ENCODE results near the gene FUOM.
A peak's percentile ranks its signal among the peaks of the same experiment; 100 is the strongest.
"Not testable (repeated sequence)": the region's sequence is repeated elsewhere in the genome, so short reads cannot be mapped to it uniquely, and the experiment has no call there.

The FUOM gene

GRCh38 chr10:133386951-133387350 is 29.1 kb upstream of the FUOM start:
- not testable (repeated sequence) for H3K9ac ChIP-seq (ENCODE audit: low read length in 2 of 2); H3K4me3 ChIP-seq (ENCODE audit: low read length in 2 of 2); H3K9me3 ChIP-seq (ENCODE audit: control insufficient read depth in 2 of 2, low read length in 2 of 2); H3K27me3 ChIP-seq (ENCODE audit: control insufficient read depth in 1 of 2, insufficient read depth in 2 of 2, low read length in 2 of 2); H3K27ac ChIP-seq (ENCODE audit: low read length); H3K4me1 ChIP-seq (ENCODE audit: control insufficient read depth, insufficient read depth, low read length); H3K36me3 ChIP-seq (ENCODE audit: control insufficient read depth in 2 of 2, insufficient read depth in 2 of 2, low read length in 2 of 2)

GRCh38 chr10:133385214-133385613 is 27.4 kb upstream of the FUOM start:
- peaks cover 0 to 8% of the 10 kb centered on the region in 2 donors for H3K36me3 ChIP-seq (ENCODE audit: control insufficient read depth in 2 of 2, insufficient read depth in 2 of 2, low read length in 2 of 2)
- H3K4me3 ChIP-seq (ENCODE audit: low read length in 2 of 2) = no peak overlapping the region

GRCh38 chr10:133384071-133384470 is 26.3 kb upstream of the FUOM start:
- H3K4me3 ChIP-seq (ENCODE audit: low read length in 2 of 2) = no peak overlapping the region
- H3K27ac ChIP-seq (ENCODE audit: low read length) = no peak overlapping the region
- no peaks in the 10 kb centered on the region for H3K9me3 ChIP-seq (ENCODE audit: control insufficient read depth in 2 of 2, low read length in 2 of 2)
- H3K36me3 ChIP-seq (ENCODE audit: control insufficient read depth in 2 of 2, insufficient read depth in 2 of 2, low read length in 2 of 2) = peaks cover 0 to 8% of the 10 kb centered on the region in 2 donors
- no peak overlapping the region for H3K9ac ChIP-seq (ENCODE audit: low read length in 2 of 2)
- H3K27me3 ChIP-seq (ENCODE audit: control insufficient read depth in 1 of 2, insufficient read depth in 2 of 2, low read length in 2 of 2) = no peaks in the 10 kb centered on the region
- H3K4me1 ChIP-seq (ENCODE audit: control insufficient read depth, insufficient read depth, low read length) = peaks cover 9% of the 10 kb centered on the region

More at GRCh38 chr10:133385214-133385613, 27.4 kb upstream of the FUOM start:
- H3K9ac ChIP-seq (ENCODE audit: low read length in 2 of 2) = no peak overlapping the region
- H3K27me3 ChIP-seq (ENCODE audit: control insufficient read depth in 1 of 2, insufficient read depth in 2 of 2, low read length in 2 of 2) = no peaks in the 10 kb centered on the region
- H3K9me3 ChIP-seq (ENCODE audit: control insufficient read depth in 2 of 2, low read length in 2 of 2) = no peaks in the 10 kb centered on the region
- H3K4me1 ChIP-seq (ENCODE audit: control insufficient read depth, insufficient read depth, low read length) = peaks cover under 1% of the 10 kb centered on the region
- no peak overlapping the region for H3K27ac ChIP-seq (ENCODE audit: low read length)

- peaks cover 0 to 8% of the 10 kb centered on the region in 2 donors for H3K36me3 ChIP-seq (ENCODE audit: control insufficient read depth in 2 of 2, insufficient read depth in 2 of 2, low read length in 2 of 2)
- H3K9ac ChIP-seq (ENCODE audit: low read length in 2 of 2) = no peak overlapping the region
- peaks cover 9% of the 10 kb centered on the region for H3K4me1 ChIP-seq (ENCODE audit: control insufficient read depth, insufficient read depth, low read length)
- no peaks in the 10 kb centered on the region for H3K27me3 ChIP-seq (ENCODE audit: control insufficient read depth in 1 of 2, insufficient read depth in 2 of 2, low read length in 2 of 2)
- H3K4me3 ChIP-seq (ENCODE audit: low read length in 2 of 2) = no peak overlapping the region
- no peaks in the 10 kb centered on the region for H3K9me3 ChIP-seq (ENCODE audit: control insufficient read depth in 2 of 2, low read length in 2 of 2)
- H3K27ac ChIP-seq (ENCODE audit: low read length) = no peak overlapping the region
Observed at GRCh38 chr10:133383551-133383950, 25.7 kb upstream of the FUOM start.

GRCh38 chr10:133381036-133381435 is 23.2 kb upstream of the FUOM start:
- H3K4me1 ChIP-seq (ENCODE audit: control insufficient read depth, insufficient read depth, low read length) = peaks cover 15% of the 10 kb centered on the region
- H3K9me3 ChIP-seq (ENCODE audit: control insufficient read depth in 2 of 2, low read length in 2 of 2) = no peaks in the 10 kb centered on the region
- no peaks in the 10 kb centered on the region for H3K27me3 ChIP-seq (ENCODE audit: control insufficient read depth in 1 of 2, insufficient read depth in 2 of 2, low read length in 2 of 2)
- H3K9ac ChIP-seq (ENCODE audit: low read length in 2 of 2) = no peak overlapping the region
- peaks cover 0 to 4% of the 10 kb centered on the region in 2 donors for H3K36me3 ChIP-seq (ENCODE audit: control insufficient read depth in 2 of 2, insufficient read depth in 2 of 2, low read length in 2 of 2)
- no peak overlapping the region for H3K4me3 ChIP-seq (ENCODE audit: low read length in 2 of 2)
- H3K27ac ChIP-seq (ENCODE audit: low read length) = no peak overlapping the region

- peak overlapping the region; percentile 47 to 62 for H3K9ac ChIP-seq (ENCODE audit: low read length in 2 of 2)
- H3K9me3 ChIP-seq (ENCODE audit: control insufficient read depth in 2 of 2, low read length in 2 of 2) = no peaks in the 10 kb centered on the region
- no peaks in the 10 kb centered on the region for H3K27me3 ChIP-seq (ENCODE audit: control insufficient read depth in 1 of 2, insufficient read depth in 2 of 2, low read length in 2 of 2)
- peaks cover 15% of the 10 kb centered on the region for H3K4me1 ChIP-seq (ENCODE audit: control insufficient read depth, insufficient read depth, low read length)
- H3K36me3 ChIP-seq (ENCODE audit: control insufficient read depth in 2 of 2, insufficient read depth in 2 of 2, low read length in 2 of 2) = peaks cover 0 to 4% of the 10 kb centered on the region in 2 donors
- H3K4me3 ChIP-seq (ENCODE audit: low read length in 2 of 2) = peak overlapping the region; percentile 51 to 73
- no peak overlapping the region for H3K27ac ChIP-seq (ENCODE audit: low read length)
Observed at GRCh38 chr10:133379801-133380666, 22.2 kb upstream of the FUOM start.

GRCh38 chr10:133379152-133379800 is 21.5 kb upstream of the FUOM start, which contains the start of gene PAOX:
PAOX (plus strand) TSS chr10:133379262; CDS start chr10:133379317, 55 bp downstream.
- Histone ChIP-seq H3K36me3 (ENCODE audit: control insufficient read depth in 2 of 2, insufficient read depth in 2 of 2, low read length in 2 of 2) (peaks cover 0 to 4% of the 10 kb centered on the region in 2 donors), H3K27ac (ENCODE audit: low read length) (peak within 1 kb of the TSS; percentile 18), H3K9ac (ENCODE audit: low read length in 2 of 2) (peak within 1 kb of the TSS; percentile 64), H3K27me3 (ENCODE audit: control insufficient read depth in 1 of 2, insufficient read depth in 2 of 2, low read length in 2 of 2) (no peaks in the 10 kb centered on the region), H3K4me1 (ENCODE audit: control insufficient read depth, insufficient read depth, low read length) (peaks cover 17% of the 10 kb centered on the region), H3K9me3 (ENCODE audit: control insufficient read depth in 2 of 2, low read length in 2 of 2) (no peaks in the 10 kb centered on the region), H3K4me3 (ENCODE audit: low read length in 2 of 2) (peak within 1 kb of the TSS; percentile 87 to 88)

- Histone ChIP-seq H3K27ac (ENCODE audit: low read length) (peak overlapping the region; percentile 18), H3K27me3 (ENCODE audit: control insufficient read depth in 1 of 2, insufficient read depth in 2 of 2, low read length in 2 of 2) (no peaks in the 10 kb centered on the region), H3K4me3 (ENCODE audit: low read length in 2 of 2) (peak overlapping the region; percentile 87 to 88), H3K9me3 (ENCODE audit: control insufficient read depth in 2 of 2, low read length in 2 of 2) (no peaks in the 10 kb centered on the region), H3K4me1 (ENCODE audit: control insufficient read depth, insufficient read depth, low read length) (peaks cover 22% of the 10 kb centered on the region), H3K36me3 (ENCODE audit: control insufficient read depth in 2 of 2, insufficient read depth in 2 of 2, low read length in 2 of 2) (peaks cover 0 to 4% of the 10 kb centered on the region in 2 donors), H3K9ac (ENCODE audit: low read length in 2 of 2) (peak overlapping the region; percentile 64)
Observed at GRCh38 chr10:133378251-133379096, 20.7 kb upstream of the FUOM start.

- Histone ChIP-seq H3K9ac (ENCODE audit: low read length in 2 of 2) (peak overlapping the region; percentile 64), H3K27ac (ENCODE audit: low read length) (peak overlapping the region; percentile 18), H3K27me3 (ENCODE audit: control insufficient read depth in 1 of 2, insufficient read depth in 2 of 2, low read length in 2 of 2) (no peaks in the 10 kb centered on the region), H3K4me3 (ENCODE audit: low read length in 2 of 2) (peak overlapping the region; percentile 87 to 88), H3K9me3 (ENCODE audit: control insufficient read depth in 2 of 2, low read length in 2 of 2) (no peaks in the 10 kb centered on the region), H3K36me3 (ENCODE audit: control insufficient read depth in 2 of 2, insufficient read depth in 2 of 2, low read length in 2 of 2) (peaks cover 0 to 4% of the 10 kb centered on the region in 2 donors), H3K4me1 (ENCODE audit: control insufficient read depth, insufficient read depth, low read length) (peaks cover 22% of the 10 kb centered on the region)
Observed at GRCh38 chr10:133377818-133378250, 20.0 kb upstream of the FUOM start.

Data from stomach smooth muscle (tissue), 2 donors.